Measurements from ENCODE around the gene GET3. TPM values are rescaled to one million over a fixed set of nuclear protein-coding genes. Genes with fewer than 3 reads are reported as not detected.

GET3 gene
- total RNA-seq, 1 experiment from 2014 or later = 110 TPM

DNA sequence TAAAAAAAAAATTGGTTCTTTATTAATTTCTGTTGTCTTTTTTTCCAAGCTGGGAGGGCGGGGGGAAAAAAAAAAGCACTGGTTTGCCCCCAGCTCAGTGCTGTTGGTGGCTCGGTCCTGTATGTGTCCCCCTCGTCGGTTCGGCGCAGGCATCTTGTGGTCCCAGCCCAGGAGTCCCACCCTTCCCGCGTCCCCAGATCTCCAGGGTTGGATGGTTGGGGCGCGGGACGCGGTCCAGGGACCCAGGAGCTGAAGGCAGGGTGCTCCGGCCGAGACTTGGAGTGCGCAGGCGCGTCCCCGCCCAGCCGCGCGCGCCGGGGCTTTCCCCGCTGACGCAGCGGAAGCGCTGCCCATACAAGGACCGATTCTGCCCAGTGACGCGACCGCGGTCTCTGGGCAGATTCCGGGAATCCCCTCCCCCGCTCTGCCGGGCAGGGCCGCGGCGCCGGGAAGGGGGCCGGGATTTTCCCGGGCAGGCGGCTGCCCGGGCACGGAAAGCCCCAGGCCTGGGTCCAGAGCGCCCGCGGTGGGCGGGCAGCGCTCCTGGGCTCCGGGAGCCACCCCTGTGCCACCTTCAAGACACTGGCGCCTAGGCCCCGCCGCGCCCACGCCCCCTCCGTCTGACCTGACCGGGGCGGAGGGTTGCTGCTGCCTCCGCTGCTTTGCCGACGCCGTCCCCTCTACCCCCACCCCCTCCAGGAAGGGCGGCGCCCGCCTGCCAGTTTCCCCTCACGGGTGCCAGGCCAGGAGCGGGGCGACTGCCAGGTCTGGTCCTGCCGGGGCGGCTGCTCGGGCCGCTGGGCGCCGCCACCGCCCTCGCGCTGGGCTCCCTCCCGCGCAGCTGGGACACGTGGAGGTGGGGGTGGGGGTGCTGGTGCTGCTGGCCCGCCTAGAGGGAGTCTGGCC, 56.2 kb downstream of the GET3 start (continued):
- TF ChIP-seq SP1 (CRISPR knock-in tag; conservative IDR thresholded peaks at IDR 0.05) (peak; percentile 84), FOXK1 (CRISPR knock-in tag; IDR thresholded peaks at IDR 0.05) (0 out of 2 replicates have a peak, but pooled peaks have one; percentile 39), ZNF416 (CRISPR knock-in tag; IDR thresholded peaks at IDR 0.05) (no peak), ATF1 (CRISPR knock-in tag; IDR thresholded peaks at IDR 0.05) (0 out of 2 replicates have a peak, but pooled peaks have one; percentile 37), OVOL2 (CRISPR knock-in tag; IDR thresholded peaks at IDR 0.05; ENCODE audit: borderline replicate concordance) (no peak), CREB1 (CRISPR knock-in tag; IDR thresholded peaks at IDR 0.05) (peak; percentile 72; the same call in 1 of the 2 replicates), NFE2L1 (CRISPR knock-in tag; IDR thresholded peaks at IDR 0.05) (no peak), ZNF121 (CRISPR knock-in tag; IDR thresholded peaks at IDR 0.05) (no peak), GABPB1 (CRISPR knock-in tag; IDR thresholded peaks at IDR 0.05) (no peak; the same call in 1 of the 2 replicates), TP53 (CRISPR knock-in tag; IDR thresholded peaks at IDR 0.05) (no peak), CBFB (CRISPR knock-in tag; IDR thresholded peaks at IDR 0.05; ENCODE audit: low read depth) (no peak), TEAD1 (CRISPR knock-in tag; IDR thresholded peaks at IDR 0.05) (no peak), SOX15 (CRISPR knock-in tag; IDR thresholded peaks at IDR 0.05) (no peak), ZNF232 (CRISPR knock-in tag; IDR thresholded peaks at IDR 0.05) (no peak), CREM (CRISPR knock-in tag; IDR thresholded peaks at IDR 0.05) (peak; percentile 75)
- TF ChIP-seq, protein P1, sequence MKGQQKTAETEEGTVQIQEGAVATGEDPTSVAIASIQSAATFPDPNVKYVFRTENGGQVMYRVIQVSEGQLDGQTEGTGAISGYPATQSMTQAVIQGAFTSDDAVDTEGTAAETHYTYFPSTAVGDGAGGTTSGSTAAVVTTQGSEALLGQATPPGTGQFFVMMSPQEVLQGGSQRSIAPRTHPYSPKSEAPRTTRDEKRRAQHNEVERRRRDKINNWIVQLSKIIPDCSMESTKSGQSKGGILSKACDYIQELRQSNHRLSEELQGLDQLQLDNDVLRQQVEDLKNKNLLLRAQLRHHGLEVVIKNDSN (CRISPR knock-in tag; IDR thresholded peaks at IDR 0.05) = no peak
- TF ChIP-seq, protein P2, sequence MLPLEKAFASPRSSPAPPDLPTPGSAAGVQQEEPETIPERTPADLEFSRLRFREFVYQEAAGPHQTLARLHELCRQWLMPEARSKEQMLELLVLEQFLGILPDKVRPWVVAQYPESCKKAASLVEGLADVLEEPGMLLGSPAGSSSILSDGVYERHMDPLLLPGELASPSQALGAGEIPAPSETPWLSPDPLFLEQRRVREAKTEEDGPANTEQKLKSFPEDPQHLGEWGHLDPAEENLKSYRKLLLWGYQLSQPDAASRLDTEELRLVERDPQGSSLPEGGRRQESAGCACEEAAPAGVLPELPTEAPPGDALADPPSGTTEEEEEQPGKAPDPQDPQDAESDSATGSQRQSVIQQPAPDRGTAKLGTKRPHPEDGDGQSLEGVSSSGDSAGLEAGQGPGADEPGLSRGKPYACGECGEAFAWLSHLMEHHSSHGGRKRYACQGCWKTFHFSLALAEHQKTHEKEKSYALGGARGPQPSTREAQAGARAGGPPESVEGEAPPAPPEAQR (CRISPR knock-in tag; IDR thresholded peaks at IDR 0.05) = no peak
- TF ChIP-seq, protein P3, sequence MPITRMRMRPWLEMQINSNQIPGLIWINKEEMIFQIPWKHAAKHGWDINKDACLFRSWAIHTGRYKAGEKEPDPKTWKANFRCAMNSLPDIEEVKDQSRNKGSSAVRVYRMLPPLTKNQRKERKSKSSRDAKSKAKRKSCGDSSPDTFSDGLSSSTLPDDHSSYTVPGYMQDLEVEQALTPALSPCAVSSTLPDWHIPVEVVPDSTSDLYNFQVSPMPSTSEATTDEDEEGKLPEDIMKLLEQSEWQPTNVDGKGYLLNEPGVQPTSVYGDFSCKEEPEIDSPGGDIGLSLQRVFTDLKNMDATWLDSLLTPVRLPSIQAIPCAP (CRISPR knock-in tag; IDR thresholded peaks at IDR 0.05) = no peak
- TF ChIP-seq, protein P4, sequence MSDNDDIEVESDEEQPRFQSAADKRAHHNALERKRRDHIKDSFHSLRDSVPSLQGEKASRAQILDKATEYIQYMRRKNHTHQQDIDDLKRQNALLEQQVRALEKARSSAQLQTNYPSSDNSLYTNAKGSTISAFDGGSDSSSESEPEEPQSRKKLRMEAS (CRISPR knock-in tag; IDR thresholded peaks at IDR 0.05) = peak; percentile 69; the same call in 1 of the 2 replicates
- TF ChIP-seq, protein P5, sequence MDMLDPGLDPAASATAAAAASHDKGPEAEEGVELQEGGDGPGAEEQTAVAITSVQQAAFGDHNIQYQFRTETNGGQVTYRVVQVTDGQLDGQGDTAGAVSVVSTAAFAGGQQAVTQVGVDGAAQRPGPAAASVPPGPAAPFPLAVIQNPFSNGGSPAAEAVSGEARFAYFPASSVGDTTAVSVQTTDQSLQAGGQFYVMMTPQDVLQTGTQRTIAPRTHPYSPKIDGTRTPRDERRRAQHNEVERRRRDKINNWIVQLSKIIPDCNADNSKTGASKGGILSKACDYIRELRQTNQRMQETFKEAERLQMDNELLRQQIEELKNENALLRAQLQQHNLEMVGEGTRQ (CRISPR knock-in tag; IDR thresholded peaks at IDR 0.05) = peak; percentile 29; the same call in 1 of the 2 replicates
- TF ChIP-seq, protein P6, sequence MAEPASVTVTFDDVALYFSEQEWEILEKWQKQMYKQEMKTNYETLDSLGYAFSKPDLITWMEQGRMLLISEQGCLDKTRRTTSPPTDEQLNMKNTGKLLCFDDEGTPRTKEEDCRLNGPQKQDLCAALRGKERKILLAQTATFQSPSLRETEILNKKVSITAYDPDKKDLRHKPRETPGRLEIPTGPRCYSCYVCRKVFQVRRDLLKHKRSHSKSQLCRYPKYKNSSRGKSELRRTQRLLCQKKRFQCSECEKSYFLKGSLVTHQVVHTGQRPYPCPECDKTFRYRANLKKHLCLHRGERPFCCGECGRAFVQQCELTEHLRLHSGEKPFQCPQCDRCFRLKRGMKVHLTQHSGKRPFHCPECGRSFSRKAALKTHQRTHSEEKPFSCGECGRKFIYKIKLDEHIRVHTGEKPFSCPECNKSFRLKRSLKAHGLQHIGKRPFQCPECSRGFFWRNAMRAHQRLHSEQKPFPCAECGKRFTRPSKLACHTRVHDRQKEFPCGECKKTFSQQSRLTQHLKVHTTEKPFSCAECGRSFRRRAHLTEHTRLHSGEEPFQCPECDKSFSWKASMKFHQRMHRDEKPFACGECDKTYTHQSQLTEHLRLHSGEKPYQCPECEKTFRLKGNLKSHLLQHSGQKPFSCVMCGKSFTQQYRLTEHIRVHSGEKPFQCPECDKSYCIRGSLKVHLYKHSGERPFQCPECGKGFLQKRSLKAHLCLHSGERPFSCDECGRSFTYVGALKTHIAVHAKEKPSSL (CRISPR knock-in tag; conservative IDR thresholded peaks at IDR 0.05) = no peak
- TF ChIP-seq, protein P7, sequence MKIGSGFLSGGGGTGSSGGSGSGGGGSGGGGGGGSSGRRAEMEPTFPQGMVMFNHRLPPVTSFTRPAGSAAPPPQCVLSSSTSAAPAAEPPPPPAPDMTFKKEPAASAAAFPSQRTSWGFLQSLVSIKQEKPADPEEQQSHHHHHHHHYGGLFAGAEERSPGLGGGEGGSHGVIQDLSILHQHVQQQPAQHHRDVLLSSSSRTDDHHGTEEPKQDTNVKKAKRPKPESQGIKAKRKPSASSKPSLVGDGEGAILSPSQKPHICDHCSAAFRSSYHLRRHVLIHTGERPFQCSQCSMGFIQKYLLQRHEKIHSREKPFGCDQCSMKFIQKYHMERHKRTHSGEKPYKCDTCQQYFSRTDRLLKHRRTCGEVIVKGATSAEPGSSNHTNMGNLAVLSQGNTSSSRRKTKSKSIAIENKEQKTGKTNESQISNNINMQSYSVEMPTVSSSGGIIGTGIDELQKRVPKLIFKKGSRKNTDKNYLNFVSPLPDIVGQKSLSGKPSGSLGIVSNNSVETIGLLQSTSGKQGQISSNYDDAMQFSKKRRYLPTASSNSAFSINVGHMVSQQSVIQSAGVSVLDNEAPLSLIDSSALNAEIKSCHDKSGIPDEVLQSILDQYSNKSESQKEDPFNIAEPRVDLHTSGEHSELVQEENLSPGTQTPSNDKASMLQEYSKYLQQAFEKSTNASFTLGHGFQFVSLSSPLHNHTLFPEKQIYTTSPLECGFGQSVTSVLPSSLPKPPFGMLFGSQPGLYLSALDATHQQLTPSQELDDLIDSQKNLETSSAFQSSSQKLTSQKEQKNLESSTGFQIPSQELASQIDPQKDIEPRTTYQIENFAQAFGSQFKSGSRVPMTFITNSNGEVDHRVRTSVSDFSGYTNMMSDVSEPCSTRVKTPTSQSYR (CRISPR knock-in tag; IDR thresholded peaks at IDR 0.05) = 0 out of 2 replicates have a peak, but pooled peaks have one; percentile 51
